ENCODE measurements around the gene TAF1B. TPM values are rescaled to one million over a fixed set of nuclear protein-coding genes. Genes with fewer than 3 reads are reported as not detected.

Gene TAF1B
- total RNA-seq, 1 donor from 2014 or later: 35.7 TPM

DNA sequence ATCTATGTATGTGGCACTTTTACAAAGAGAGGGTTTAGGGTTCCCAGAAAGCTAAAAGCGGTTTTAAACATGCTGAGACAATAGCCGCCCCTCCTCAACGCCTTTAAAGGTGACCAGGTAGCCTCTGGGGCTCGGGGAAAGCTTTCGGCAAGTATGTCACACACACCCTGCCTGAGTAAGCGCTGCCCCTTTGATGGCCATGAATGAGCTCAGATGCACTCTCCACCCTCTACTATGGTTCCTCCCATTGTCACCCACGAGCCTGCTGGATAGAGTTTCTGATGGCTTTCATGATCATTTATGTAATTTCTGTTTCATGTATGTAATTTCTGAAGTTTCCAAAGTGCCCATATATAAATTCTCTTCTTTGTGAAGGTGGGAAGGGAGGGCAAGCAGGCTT lies 64.1 kb downstream of the TAF1B start:
- TF ChIP-seq, protein P1, sequence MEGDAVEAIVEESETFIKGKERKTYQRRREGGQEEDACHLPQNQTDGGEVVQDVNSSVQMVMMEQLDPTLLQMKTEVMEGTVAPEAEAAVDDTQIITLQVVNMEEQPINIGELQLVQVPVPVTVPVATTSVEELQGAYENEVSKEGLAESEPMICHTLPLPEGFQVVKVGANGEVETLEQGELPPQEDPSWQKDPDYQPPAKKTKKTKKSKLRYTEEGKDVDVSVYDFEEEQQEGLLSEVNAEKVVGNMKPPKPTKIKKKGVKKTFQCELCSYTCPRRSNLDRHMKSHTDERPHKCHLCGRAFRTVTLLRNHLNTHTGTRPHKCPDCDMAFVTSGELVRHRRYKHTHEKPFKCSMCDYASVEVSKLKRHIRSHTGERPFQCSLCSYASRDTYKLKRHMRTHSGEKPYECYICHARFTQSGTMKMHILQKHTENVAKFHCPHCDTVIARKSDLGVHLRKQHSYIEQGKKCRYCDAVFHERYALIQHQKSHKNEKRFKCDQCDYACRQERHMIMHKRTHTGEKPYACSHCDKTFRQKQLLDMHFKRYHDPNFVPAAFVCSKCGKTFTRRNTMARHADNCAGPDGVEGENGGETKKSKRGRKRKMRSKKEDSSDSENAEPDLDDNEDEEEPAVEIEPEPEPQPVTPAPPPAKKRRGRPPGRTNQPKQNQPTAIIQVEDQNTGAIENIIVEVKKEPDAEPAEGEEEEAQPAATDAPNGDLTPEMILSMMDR (conservative IDR thresholded peaks at IDR 0.05): no peak
- peaks cover 4% of the 10 kb centered on the region for H3K4me1 Mint-ChIP-seq
- no peak overlapping the region for H3K4me3 Mint-ChIP-seq
- no peak for DNase-seq (ENCODE audit: low read depth, low spot score)
- no peaks in the 10 kb centered on the region for H3K27me3 Mint-ChIP-seq (ENCODE audit: low read depth)
- H3K9me3 Mint-ChIP-seq: no peaks in the 10 kb centered on the region
- peaks cover 4% of the 10 kb centered on the region for H3K36me3 Mint-ChIP-seq (ENCODE audit: low read depth)
- no peak overlapping the region for H3K27ac Mint-ChIP-seq (ENCODE audit: unreplicated experiment)

DNA sequence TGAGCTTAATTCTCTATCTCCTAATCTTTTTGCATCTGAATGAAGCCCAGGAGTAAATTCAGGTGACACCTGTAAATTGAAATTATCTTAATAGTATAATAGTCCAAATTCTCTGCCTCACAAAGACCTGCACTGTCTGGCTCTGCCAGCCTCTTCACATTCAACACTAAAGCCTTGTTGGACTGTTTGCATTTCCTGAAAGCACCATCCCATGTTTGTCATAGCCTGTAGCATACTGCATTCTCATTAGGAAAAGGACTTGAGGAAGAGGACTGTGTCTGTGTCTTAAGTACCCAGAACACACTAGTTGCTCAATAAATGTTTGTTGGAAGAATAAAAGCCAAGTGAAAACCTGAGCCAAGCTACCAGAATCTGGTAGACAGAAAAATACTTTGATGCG lies 65.4 kb downstream of the TAF1B start:
- peaks cover 12% of the 10 kb centered on the region for H3K4me1 Mint-ChIP-seq
- H3K27me3 Mint-ChIP-seq (ENCODE audit: low read depth): no peaks in the 10 kb centered on the region
- no peak overlapping the region for H3K27ac Mint-ChIP-seq (ENCODE audit: unreplicated experiment)
- H3K36me3 Mint-ChIP-seq (ENCODE audit: low read depth): peaks cover 6% of the 10 kb centered on the region
- no peaks in the 10 kb centered on the region for H3K9me3 Mint-ChIP-seq
- TF ChIP-seq, protein P1 (conservative IDR thresholded peaks at IDR 0.05): no peak
- H3K4me3 Mint-ChIP-seq: no peak overlapping the region
- DNase-seq (ENCODE audit: low read depth, low spot score): no peak

DNA sequence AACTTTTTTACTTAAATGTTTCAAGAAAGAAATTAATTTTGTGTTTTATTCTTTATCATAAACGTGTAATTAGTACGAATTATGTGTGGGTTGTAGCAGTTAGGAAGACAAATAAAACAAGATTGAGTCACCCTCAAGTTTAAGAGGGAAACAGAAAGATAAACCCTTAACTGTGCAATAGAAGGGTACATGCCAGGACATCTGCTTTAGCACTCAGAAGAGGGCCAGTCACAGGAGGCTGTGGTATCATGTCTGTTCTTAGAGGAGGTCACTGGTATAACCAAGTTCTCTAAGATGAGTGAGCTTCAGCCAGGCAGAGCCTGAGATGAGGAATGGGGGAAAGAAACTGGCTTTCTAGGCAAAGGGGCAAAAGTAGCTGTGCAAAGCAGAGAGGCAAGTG lies 65.8 kb downstream of the TAF1B start:
- no peaks in the 10 kb centered on the region for H3K27me3 Mint-ChIP-seq (ENCODE audit: low read depth)
- no peak overlapping the region for H3K27ac Mint-ChIP-seq (ENCODE audit: unreplicated experiment)
- no peaks in the 10 kb centered on the region for H3K9me3 Mint-ChIP-seq
- H3K36me3 Mint-ChIP-seq (ENCODE audit: low read depth): peaks cover 6% of the 10 kb centered on the region
- no peak overlapping the region for H3K4me3 Mint-ChIP-seq
- H3K4me1 Mint-ChIP-seq: peaks cover 12% of the 10 kb centered on the region
- TF ChIP-seq, protein P1 (conservative IDR thresholded peaks at IDR 0.05): no peak
- DNase-seq (ENCODE audit: low read depth, low spot score): no peak

DNA sequence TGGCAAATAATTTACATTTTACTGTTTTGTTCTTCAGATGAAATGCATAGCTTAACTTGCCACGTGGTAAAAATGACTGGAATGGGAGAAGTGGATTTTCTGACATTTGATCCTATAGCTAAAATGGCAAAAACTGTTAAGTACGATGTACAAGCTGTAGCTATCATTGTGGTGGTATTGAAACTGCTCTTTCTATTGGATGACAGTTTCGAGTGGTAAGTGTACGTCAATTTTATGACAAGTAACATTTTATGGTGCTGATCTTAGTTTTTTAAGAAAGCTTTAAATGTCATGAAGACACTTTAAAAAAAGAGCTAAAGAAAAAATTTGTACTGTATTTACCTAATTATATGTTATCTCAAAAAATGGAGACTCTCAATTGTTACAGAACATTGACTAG lies 67.4 kb downstream of the TAF1B start:
- no peak for DNase-seq (ENCODE audit: low read depth, low spot score)
- no peak overlapping the region for H3K27ac Mint-ChIP-seq (ENCODE audit: unreplicated experiment)
- H3K36me3 Mint-ChIP-seq (ENCODE audit: low read depth): peaks cover 10% of the 10 kb centered on the region
- H3K27me3 Mint-ChIP-seq (ENCODE audit: low read depth): no peaks in the 10 kb centered on the region
- peaks cover 12% of the 10 kb centered on the region for H3K4me1 Mint-ChIP-seq
- no peak overlapping the region for H3K4me3 Mint-ChIP-seq
- TF ChIP-seq, protein P1 (conservative IDR thresholded peaks at IDR 0.05): no peak
- H3K9me3 Mint-ChIP-seq: no peaks in the 10 kb centered on the region

DNA sequence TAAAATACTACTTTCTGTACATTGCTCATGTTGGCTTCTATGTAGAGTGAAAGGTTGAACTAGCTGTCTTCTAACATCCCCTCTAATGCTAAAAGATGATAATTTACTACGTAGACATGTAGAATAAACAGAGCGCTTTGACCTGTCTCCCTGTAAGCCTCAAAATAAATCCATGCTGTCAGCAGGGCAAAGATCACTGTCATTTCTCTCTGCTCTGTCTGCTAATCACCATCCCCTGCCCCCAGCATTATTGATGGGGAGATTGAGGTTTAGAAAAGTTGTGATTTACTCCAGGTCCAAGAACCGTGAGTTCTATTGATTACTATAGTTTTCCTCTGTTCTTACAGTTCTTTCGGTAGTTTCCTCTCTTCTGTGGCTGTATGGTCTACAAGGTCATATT lies 69.2 kb downstream of the TAF1B start:
- TF ChIP-seq, protein P1 (conservative IDR thresholded peaks at IDR 0.05): no peak
- H3K4me1 Mint-ChIP-seq: peaks cover 12% of the 10 kb centered on the region
- H3K27ac Mint-ChIP-seq (ENCODE audit: unreplicated experiment): no peak overlapping the region
- H3K4me3 Mint-ChIP-seq: no peak overlapping the region
- no peaks in the 10 kb centered on the region for H3K27me3 Mint-ChIP-seq (ENCODE audit: low read depth)
- no peak for DNase-seq (ENCODE audit: low read depth, low spot score)
- H3K36me3 Mint-ChIP-seq (ENCODE audit: low read depth): peaks cover 12% of the 10 kb centered on the region
- H3K9me3 Mint-ChIP-seq: no peaks in the 10 kb centered on the region

Data from neural crest cell (in vitro differentiated cells).